Caco-2 (cell line): ENCODE data around the gene HORMAD2. TPM values are rescaled to one million over a fixed set of nuclear protein-coding genes. Genes with fewer than 3 reads are reported as not detected.

Source experiments
- BruUV-seq: library from RNA; stranded (reverse); fragments of 400-500 nt; replicated peaks from 2 replicates; lab custom pipeline; 2021; lab: Mats Ljungman, UMichigan
- CTCF ChIA-PET: fragments of 300-600 bp; sonication (Branson Sonifier 250); formaldehyde crosslinking; loops from one replicate; lab custom pipeline; 2022; ENCODE audit warnings: antibody characterized with exemption; lab: Charles Lee
- POLR2A ChIA-PET: fragments of 300-600 bp; sonication (Branson Sonifier 250); formaldehyde crosslinking; loops from one replicate; lab custom pipeline; 2022; ENCODE audit warnings: antibody characterized with exemption; lab: Charles Lee
- DNase-seq, 2 experiments: peaks; one replicate each; pipeline versions ENCODE4 v3.0.0 to v3.0.0-alpha.2; 2020 to 2022
- H3K27me3 ChIP-seq: replicated peaks from 2 replicates; pipeline ENCODE4 v1.6.0; 2011; ENCODE audit warnings: low read length; ENCODE audit not compliant: control insufficient read depth, insufficient read depth
- H3K36me3 ChIP-seq: 2 replicates; pipeline ENCODE4 v1.5.1; 2011; ENCODE audit warnings: low read length; ENCODE audit not compliant: control insufficient read depth, insufficient read depth
- H3K4me1 ChIP-seq: fragments of 250-450 bp; sonication (Bioruptor Pico); 2 replicates; pipeline ENCODE4 v1.5.1; 2020; ENCODE audit warnings: mild to moderate bottlenecking
- H3K4me3 ChIP-seq: 2 replicates; pipeline ENCODE4 v1.5.1; 2011; ENCODE audit warnings: low read depth, mild to moderate bottlenecking, control low read depth, low read length
- H3K9me3 ChIP-seq: fragments of 250-450 bp; sonication (Bioruptor Pico); 2 replicates; pipeline ENCODE4 v1.5.1; 2020; ENCODE audit warnings: mild to moderate bottlenecking, moderate library complexity
- H3K27ac Mint-ChIP-seq: one replicate; pipeline ENCODE4 v1.8.0; 2022; ENCODE audit warnings: mixed read lengths; ENCODE audit not compliant: unreplicated experiment
- H3K27me3 Mint-ChIP-seq: one replicate; pipeline ENCODE4 v1.8.0; 2022; ENCODE audit warnings: mixed read lengths; ENCODE audit not compliant: insufficient read depth, unreplicated experiment
- H3K36me3 Mint-ChIP-seq: one replicate; pipeline ENCODE4 v1.8.0; 2022; ENCODE audit warnings: mild to moderate bottlenecking, mixed read lengths; ENCODE audit not compliant: insufficient read depth, unreplicated experiment
- H3K4me1 Mint-ChIP-seq: one replicate; pipeline ENCODE4 v1.8.0; 2022; ENCODE audit warnings: low read depth, mixed read lengths; ENCODE audit not compliant: unreplicated experiment
- H3K4me3 Mint-ChIP-seq: one replicate; pipeline ENCODE4 v1.8.0; 2022; ENCODE audit warnings: mild to moderate bottlenecking, moderate library complexity, mixed read lengths; ENCODE audit not compliant: unreplicated experiment
- H3K9me3 Mint-ChIP-seq: one replicate; pipeline ENCODE4 v1.8.0; 2022; ENCODE audit warnings: mixed read lengths; ENCODE audit not compliant: unreplicated experiment
- intact Hi-C: fragments of 100-400 bp; cut with micrococcal nuclease; formaldehyde crosslinking; loops from one replicate; pipeline ENCODE4 v1.10.0; 2022; ENCODE audit not compliant: unreplicated experiment
- total RNA-seq: library from RNA; stranded (reverse); gene quantifications from 2 replicates; pipeline ENCODE4 v1.2.3, GENCODE V29; 2022
- TF ChIP-seq, protein P1 (sequence below), 2 experiments: fragments of 200-600 bp in 1 of 2; IDR thresholded peaks; 1 replicate in 1 of 2; 2 replicates in 1 of 2; pipeline versions ENCODE4 v1.5.1 to v1.8.0; 2011 to 2022; ENCODE audit warnings: antibody characterized with exemption in 1 of 2, control low read depth in 1 of 2, inconsistent platforms in 1 of 2, low read depth in 1 of 2, low read length in 1 of 2, mild to moderate bottlenecking in 1 of 2, moderate library complexity in 1 of 2; ENCODE audit not compliant: insufficient read depth in 1 of 2, severe bottlenecking in 1 of 2, unreplicated experiment in 1 of 2

The HORMAD2 gene
- total RNA-seq, 1 experiment from 2014 or later = 3.1 TPM

DNA sequence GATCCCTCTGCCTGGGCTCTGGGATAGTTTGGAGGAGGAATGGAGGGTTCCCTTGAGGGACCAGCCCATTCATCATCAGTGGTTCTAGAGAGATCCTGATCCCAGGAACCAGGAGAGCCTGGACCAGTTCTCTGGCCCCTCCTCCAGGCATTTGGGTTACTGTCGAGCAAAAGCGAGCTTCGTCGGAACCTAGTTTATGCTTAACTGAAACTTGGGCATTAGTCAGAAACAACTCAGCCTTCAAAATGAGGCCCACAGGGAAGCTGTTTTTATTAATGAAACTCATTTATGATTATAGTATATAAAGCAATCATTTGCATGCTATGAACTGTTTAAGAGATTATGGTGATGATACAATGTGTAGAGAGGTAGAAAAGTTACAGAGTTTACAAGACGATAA, 104.9 kb downstream of the HORMAD2 start:
- Histone ChIP-seq H3K27me3 (no peaks in the 10 kb centered on the region), H3K36me3 (no peaks in the 10 kb centered on the region), H3K4me1 (peaks cover 11% of the 10 kb centered on the region), H3K4me3 (no peak overlapping the region), H3K9me3 (no peaks in the 10 kb centered on the region)
- POLR2A ChIA-PET = no interaction called here
- Mint-ChIP-seq H3K27ac (no peak overlapping the region), H3K36me3 (no peaks in the 10 kb centered on the region), H3K9me3 (no peaks in the 10 kb centered on the region), H3K4me1 (peaks cover 4% of the 10 kb centered on the region), H3K27me3 (no peaks in the 10 kb centered on the region), H3K4me3 (no peak overlapping the region)
- BruUV-seq = no TSS peak
- TF ChIP-seq, protein P1, sequence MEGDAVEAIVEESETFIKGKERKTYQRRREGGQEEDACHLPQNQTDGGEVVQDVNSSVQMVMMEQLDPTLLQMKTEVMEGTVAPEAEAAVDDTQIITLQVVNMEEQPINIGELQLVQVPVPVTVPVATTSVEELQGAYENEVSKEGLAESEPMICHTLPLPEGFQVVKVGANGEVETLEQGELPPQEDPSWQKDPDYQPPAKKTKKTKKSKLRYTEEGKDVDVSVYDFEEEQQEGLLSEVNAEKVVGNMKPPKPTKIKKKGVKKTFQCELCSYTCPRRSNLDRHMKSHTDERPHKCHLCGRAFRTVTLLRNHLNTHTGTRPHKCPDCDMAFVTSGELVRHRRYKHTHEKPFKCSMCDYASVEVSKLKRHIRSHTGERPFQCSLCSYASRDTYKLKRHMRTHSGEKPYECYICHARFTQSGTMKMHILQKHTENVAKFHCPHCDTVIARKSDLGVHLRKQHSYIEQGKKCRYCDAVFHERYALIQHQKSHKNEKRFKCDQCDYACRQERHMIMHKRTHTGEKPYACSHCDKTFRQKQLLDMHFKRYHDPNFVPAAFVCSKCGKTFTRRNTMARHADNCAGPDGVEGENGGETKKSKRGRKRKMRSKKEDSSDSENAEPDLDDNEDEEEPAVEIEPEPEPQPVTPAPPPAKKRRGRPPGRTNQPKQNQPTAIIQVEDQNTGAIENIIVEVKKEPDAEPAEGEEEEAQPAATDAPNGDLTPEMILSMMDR (IDR thresholded peaks at IDR 0.05; ENCODE audit: insufficient read depth in 1 of 2, low read depth in 1 of 2, low read length in 1 of 2, severe bottlenecking in 1 of 2, unreplicated experiment in 1 of 2) = no peak
- CTCF ChIA-PET = no interaction called here
- intact Hi-C loops = no loop called here
- no peak for DNase-seq

DNA sequence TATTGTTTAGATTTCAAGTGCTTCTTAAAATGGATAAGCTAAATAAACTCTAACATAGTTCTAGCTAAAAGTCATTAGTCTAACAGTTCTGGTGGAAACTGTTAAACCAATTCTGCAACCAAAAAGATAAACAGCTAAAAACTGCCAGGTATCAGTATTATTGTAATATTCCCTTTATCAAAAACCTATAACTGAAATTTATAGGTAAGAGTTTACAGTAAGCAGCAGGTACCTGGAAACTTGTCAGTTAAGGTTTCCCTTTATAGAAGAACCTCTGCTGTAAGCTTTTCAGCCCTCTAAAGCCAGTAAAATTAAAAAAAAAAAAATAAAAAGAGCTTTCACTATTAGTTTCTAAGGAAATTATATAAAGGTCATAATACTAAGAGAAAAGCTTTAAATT, 105.3 kb downstream of the HORMAD2 start:
- POLR2A ChIA-PET = no interaction called here
- TF ChIP-seq, protein P1 (IDR thresholded peaks at IDR 0.05; ENCODE audit: insufficient read depth in 1 of 2, low read depth in 1 of 2, low read length in 1 of 2, severe bottlenecking in 1 of 2, unreplicated experiment in 1 of 2) = no peak
- H3K4me3 ChIP-seq = no peak overlapping the region
- no peaks in the 10 kb centered on the region for H3K27me3 ChIP-seq
- no peaks in the 10 kb centered on the region for H3K9me3 ChIP-seq
- no peaks in the 10 kb centered on the region for H3K9me3 Mint-ChIP-seq
- intact Hi-C loops = no loop called here
- CTCF ChIA-PET = no interaction called here
- H3K36me3 ChIP-seq = no peaks in the 10 kb centered on the region
- no peak overlapping the region for H3K27ac Mint-ChIP-seq
- peaks cover 11% of the 10 kb centered on the region for H3K4me1 ChIP-seq
- DNase-seq = no peak
- H3K4me3 Mint-ChIP-seq = no peak overlapping the region
- no peaks in the 10 kb centered on the region for H3K27me3 Mint-ChIP-seq
- peaks cover 6% of the 10 kb centered on the region for H3K4me1 Mint-ChIP-seq
- no TSS peak for BruUV-seq
- H3K36me3 Mint-ChIP-seq = no peaks in the 10 kb centered on the region

DNA sequence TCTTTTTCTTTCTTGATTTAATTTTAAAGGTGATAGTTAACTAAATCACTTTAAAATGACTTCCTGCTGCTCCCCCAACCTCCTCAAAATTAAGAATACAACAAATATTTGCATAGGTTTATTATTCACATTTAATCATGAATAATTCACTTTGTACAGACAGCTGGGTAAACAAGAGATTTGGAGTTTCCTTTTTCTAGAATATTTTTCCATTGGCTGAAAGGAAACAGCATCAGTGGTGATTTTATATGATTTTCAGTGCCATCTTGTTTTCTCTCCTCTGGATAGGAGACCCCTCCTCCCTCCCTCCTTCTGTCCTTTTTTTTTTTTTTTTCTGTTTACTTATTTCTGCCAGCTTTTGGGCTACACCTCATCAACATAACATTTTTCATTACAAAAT, 105.8 kb downstream of the HORMAD2 start:
- Histone ChIP-seq H3K36me3 (no peaks in the 10 kb centered on the region), H3K4me1 (peaks cover 11% of the 10 kb centered on the region), H3K27me3 (no peaks in the 10 kb centered on the region), H3K9me3 (no peaks in the 10 kb centered on the region), H3K4me3 (no peak overlapping the region)
- no peaks in the 10 kb centered on the region for H3K36me3 Mint-ChIP-seq
- H3K27me3 Mint-ChIP-seq = no peaks in the 10 kb centered on the region
- H3K27ac Mint-ChIP-seq = no peak overlapping the region
- peaks cover 11% of the 10 kb centered on the region for H3K4me1 Mint-ChIP-seq
- intact Hi-C loops = no loop called here
- no peak for DNase-seq
- H3K9me3 Mint-ChIP-seq = no peaks in the 10 kb centered on the region
- TF ChIP-seq, protein P1 (IDR thresholded peaks at IDR 0.05; ENCODE audit: insufficient read depth in 1 of 2, low read depth in 1 of 2, low read length in 1 of 2, severe bottlenecking in 1 of 2, unreplicated experiment in 1 of 2) = no peak
- CTCF ChIA-PET = interaction anchor here (0.6 kb wide), 1 partner anchor 15 kb away, joined by 3 read pairs; no protein-coding TSS in a partner anchor
- POLR2A ChIA-PET = interaction anchor here (0.6 kb wide), 1 partner anchor 102 kb away, joined by 5 read pairs; no protein-coding TSS in a partner anchor
- no TSS peak for BruUV-seq
- no peak overlapping the region for H3K4me3 Mint-ChIP-seq
